ENCODE results near the gene PHOX2A. TPM values are rescaled to one million over a fixed set of nuclear protein-coding genes. Genes with fewer than 3 reads are reported as not detected.

Gene PHOX2A
- total RNA-seq, 1 experiment from 2014 or later, result 1.6 TPM

GRCh38 chr11:72239313-72239848, 4.6 kb downstream of the PHOX2A start (continued):
- TF ChIP-seq SMAD4 (CRISPR knock-in tag; IDR thresholded peaks at IDR 0.05) (no peak), CREM (CRISPR knock-in tag; IDR thresholded peaks at IDR 0.05) (no peak), TP53 (CRISPR knock-in tag; IDR thresholded peaks at IDR 0.05) (no peak), MLX (CRISPR knock-in tag; IDR thresholded peaks at IDR 0.05) (no peak), NFYB (CRISPR knock-in tag; conservative IDR thresholded peaks at IDR 0.05; ENCODE audit: low read depth) (no peak), NR2C2 (CRISPR knock-in tag; IDR thresholded peaks at IDR 0.05) (no peak), ZNF423 (CRISPR knock-in tag; IDR thresholded peaks at IDR 0.05) (no peak), CREB1 (CRISPR knock-in tag; IDR thresholded peaks at IDR 0.05) (no peak), ZNF121 (CRISPR knock-in tag; IDR thresholded peaks at IDR 0.05) (no peak), ZNF671 (CRISPR knock-in tag; IDR thresholded peaks at IDR 0.05) (no peak), FOXJ3 (CRISPR knock-in tag; IDR thresholded peaks at IDR 0.05; ENCODE audit: borderline replicate concordance) (no peak), IRF2 (CRISPR knock-in tag; IDR thresholded peaks at IDR 0.05; ENCODE audit: borderline replicate concordance, low read depth) (no peak), ETV6 (CRISPR knock-in tag; IDR thresholded peaks at IDR 0.05) (no peak), EMX1 (CRISPR knock-in tag; IDR thresholded peaks at IDR 0.05) (peak; percentile 87), ZNF396 (CRISPR knock-in tag; IDR thresholded peaks at IDR 0.05; ENCODE audit: borderline replicate concordance) (no peak), JUN (CRISPR knock-in tag; IDR thresholded peaks at IDR 0.05) (no peak), PREB (CRISPR knock-in tag; IDR thresholded peaks at IDR 0.05; ENCODE audit: borderline replicate concordance) (no peak), AFF4 (CRISPR knock-in tag; IDR thresholded peaks at IDR 0.05; ENCODE audit: borderline replicate concordance) (no peak), ZNF512 (CRISPR knock-in tag; IDR thresholded peaks at IDR 0.05; ENCODE audit: borderline replicate concordance) (no peak), OVOL2 (CRISPR knock-in tag; IDR thresholded peaks at IDR 0.05; ENCODE audit: borderline replicate concordance) (no peak), ELF4 (CRISPR knock-in tag; IDR thresholded peaks at IDR 0.05; ENCODE audit: low read depth) (no peak), RELA (CRISPR knock-in tag; IDR thresholded peaks at IDR 0.05; ENCODE audit: borderline replicate concordance) (no peak; the same call in 1 of the 2 replicates), MXD4 (CRISPR knock-in tag; IDR thresholded peaks at IDR 0.05; ENCODE audit: borderline replicate concordance) (no peak)
- TF ChIP-seq, protein P1, sequence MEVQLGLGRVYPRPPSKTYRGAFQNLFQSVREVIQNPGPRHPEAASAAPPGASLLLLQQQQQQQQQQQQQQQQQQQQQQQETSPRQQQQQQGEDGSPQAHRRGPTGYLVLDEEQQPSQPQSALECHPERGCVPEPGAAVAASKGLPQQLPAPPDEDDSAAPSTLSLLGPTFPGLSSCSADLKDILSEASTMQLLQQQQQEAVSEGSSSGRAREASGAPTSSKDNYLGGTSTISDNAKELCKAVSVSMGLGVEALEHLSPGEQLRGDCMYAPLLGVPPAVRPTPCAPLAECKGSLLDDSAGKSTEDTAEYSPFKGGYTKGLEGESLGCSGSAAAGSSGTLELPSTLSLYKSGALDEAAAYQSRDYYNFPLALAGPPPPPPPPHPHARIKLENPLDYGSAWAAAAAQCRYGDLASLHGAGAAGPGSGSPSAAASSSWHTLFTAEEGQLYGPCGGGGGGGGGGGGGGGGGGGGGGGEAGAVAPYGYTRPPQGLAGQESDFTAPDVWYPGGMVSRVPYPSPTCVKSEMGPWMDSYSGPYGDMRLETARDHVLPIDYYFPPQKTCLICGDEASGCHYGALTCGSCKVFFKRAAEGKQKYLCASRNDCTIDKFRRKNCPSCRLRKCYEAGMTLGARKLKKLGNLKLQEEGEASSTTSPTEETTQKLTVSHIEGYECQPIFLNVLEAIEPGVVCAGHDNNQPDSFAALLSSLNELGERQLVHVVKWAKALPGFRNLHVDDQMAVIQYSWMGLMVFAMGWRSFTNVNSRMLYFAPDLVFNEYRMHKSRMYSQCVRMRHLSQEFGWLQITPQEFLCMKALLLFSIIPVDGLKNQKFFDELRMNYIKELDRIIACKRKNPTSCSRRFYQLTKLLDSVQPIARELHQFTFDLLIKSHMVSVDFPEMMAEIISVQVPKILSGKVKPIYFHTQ (CRISPR knock-in tag; IDR thresholded peaks at IDR 0.05), result peak; percentile 61; the same call in 1 of the 2 replicates
- TF ChIP-seq, protein P2, sequence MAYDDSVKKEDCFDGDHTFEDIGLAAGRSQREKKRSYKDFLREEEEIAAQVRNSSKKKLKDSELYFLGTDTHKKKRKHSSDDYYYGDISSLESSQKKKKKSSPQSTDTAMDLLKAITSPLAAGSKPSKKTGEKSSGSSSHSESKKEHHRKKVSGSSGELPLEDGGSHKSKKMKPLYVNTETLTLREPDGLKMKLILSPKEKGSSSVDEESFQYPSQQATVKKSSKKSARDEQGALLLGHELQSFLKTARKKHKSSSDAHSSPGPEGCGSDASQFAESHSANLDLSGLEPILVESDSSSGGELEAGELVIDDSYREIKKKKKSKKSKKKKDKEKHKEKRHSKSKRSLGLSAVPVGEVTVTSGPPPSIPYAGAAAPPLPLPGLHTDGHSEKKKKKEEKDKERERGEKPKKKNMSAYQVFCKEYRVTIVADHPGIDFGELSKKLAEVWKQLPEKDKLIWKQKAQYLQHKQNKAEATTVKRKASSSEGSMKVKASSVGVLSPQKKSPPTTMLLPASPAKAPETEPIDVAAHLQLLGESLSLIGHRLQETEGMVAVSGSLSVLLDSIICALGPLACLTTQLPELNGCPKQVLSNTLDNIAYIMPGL (CRISPR knock-in tag; IDR thresholded peaks at IDR 0.05), result no peak
- TF ChIP-seq, protein P3, sequence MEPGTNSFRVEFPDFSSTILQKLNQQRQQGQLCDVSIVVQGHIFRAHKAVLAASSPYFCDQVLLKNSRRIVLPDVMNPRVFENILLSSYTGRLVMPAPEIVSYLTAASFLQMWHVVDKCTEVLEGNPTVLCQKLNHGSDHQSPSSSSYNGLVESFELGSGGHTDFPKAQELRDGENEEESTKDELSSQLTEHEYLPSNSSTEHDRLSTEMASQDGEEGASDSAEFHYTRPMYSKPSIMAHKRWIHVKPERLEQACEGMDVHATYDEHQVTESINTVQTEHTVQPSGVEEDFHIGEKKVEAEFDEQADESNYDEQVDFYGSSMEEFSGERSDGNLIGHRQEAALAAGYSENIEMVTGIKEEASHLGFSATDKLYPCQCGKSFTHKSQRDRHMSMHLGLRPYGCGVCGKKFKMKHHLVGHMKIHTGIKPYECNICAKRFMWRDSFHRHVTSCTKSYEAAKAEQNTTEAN (CRISPR knock-in tag; IDR thresholded peaks at IDR 0.05), result 0 out of 2 replicates have a peak, but pooled peaks have one; percentile 64
- TF ChIP-seq, protein P4, sequence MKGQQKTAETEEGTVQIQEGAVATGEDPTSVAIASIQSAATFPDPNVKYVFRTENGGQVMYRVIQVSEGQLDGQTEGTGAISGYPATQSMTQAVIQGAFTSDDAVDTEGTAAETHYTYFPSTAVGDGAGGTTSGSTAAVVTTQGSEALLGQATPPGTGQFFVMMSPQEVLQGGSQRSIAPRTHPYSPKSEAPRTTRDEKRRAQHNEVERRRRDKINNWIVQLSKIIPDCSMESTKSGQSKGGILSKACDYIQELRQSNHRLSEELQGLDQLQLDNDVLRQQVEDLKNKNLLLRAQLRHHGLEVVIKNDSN (CRISPR knock-in tag; IDR thresholded peaks at IDR 0.05), result no peak

Data from WTC11 (cell line).